Loucy (cell line): ENCODE results near the gene SORL1-AS1.

Experiments
- H2AFZ ChIP-seq: fragments of 200-600 bp; sonication (generic); 2 replicates; pipeline ENCODE4 v1.6.0; 2016; ENCODE audit warnings: antibody characterized with exemption, mild to moderate bottlenecking, low read length, moderate library complexity
- H3F3A ChIP-seq: fragments of 200-600 bp; 2 replicates; pipeline ENCODE4 v1.6.0; 2016; ENCODE audit warnings: antibody characterized with exemption, low read depth, mild to moderate bottlenecking
- H3K27me3 ChIP-seq: fragments of 200-600 bp; sonication (generic); 2 replicates; pipeline ENCODE4 v1.6.1; 2014; ENCODE audit warnings: low read length, mild to moderate bottlenecking; ENCODE audit not compliant: insufficient read depth, poor library complexity, severe bottlenecking
- H3K36me3 ChIP-seq: fragments of 200-600 bp; sonication (generic); 2 replicates; pipeline ENCODE4 v1.6.1; 2016; ENCODE audit warnings: low read length; ENCODE audit not compliant: insufficient read depth
- H3K4me1 ChIP-seq: fragments of 200-600 bp; sonication (generic); 2 replicates; pipeline ENCODE4 v1.5.1; 2014; ENCODE audit warnings: low read length, mild to moderate bottlenecking; ENCODE audit not compliant: insufficient read depth, poor library complexity, severe bottlenecking
- H3K4me2 ChIP-seq: fragments of 200-600 bp; sonication (generic); 2 replicates; pipeline ENCODE4 v1.6.0; 2014; ENCODE audit warnings: antibody characterized with exemption, low read length, low read depth, mild to moderate bottlenecking; ENCODE audit not compliant: poor library complexity, severe bottlenecking
- H3K4me3 ChIP-seq: fragments of 200-600 bp; sonication (generic); 2 replicates; pipeline ENCODE4 v1.5.1; 2014; ENCODE audit warnings: low read length, mild to moderate bottlenecking, mixed read lengths; ENCODE audit not compliant: poor library complexity, severe bottlenecking
- H3K79me2 ChIP-seq: fragments of 200-600 bp; sonication (generic); 2 replicates; pipeline ENCODE4 v1.6.1; 2014; ENCODE audit warnings: low read length; ENCODE audit not compliant: insufficient read depth
- H3K9ac ChIP-seq: fragments of 200-600 bp; sonication (generic); 2 replicates; pipeline ENCODE4 v1.6.0; 2014; ENCODE audit warnings: mild to moderate bottlenecking, low read depth, low read length, moderate library complexity; ENCODE audit not compliant: poor library complexity, severe bottlenecking
- H3K9me2 ChIP-seq: fragments of 200-600 bp; sonication (generic); replicated peaks from 2 replicates; pipeline ENCODE4 v1.6.1; 2016; ENCODE audit warnings: low read depth, low read length, mixed read lengths
- H3K9me3 ChIP-seq: fragments of 200-600 bp; sonication (generic); 2 replicates; pipeline ENCODE4 v1.6.1; 2014; ENCODE audit warnings: mild to moderate bottlenecking, antibody characterized with exemption, low read length, low read depth; ENCODE audit not compliant: insufficient read depth
- H4K20me1 ChIP-seq: fragments of 200-600 bp; sonication (generic); 2 replicates; pipeline ENCODE4 v1.6.0; 2014; ENCODE audit warnings: antibody characterized with exemption, low read length, mild to moderate bottlenecking; ENCODE audit not compliant: insufficient read depth, poor library complexity, severe bottlenecking
- CTCF ChIP-seq: fragments of 200-600 bp; sonication (generic); conservative IDR thresholded peaks from 2 replicates; pipeline ENCODE4 v1.5.1; 2014; ENCODE audit warnings: mild to moderate bottlenecking, antibody characterized with exemption, low read length
- EZH2phosphoT487 ChIP-seq: fragments of 200-600 bp; IDR thresholded peaks from 2 replicates; pipeline ENCODE4 v1.6.1; 2018; ENCODE audit warnings: antibody characterized with exemption, mild to moderate bottlenecking, moderate library complexity, borderline replicate concordance

The SORL1-AS1 gene

GRCh38 chr11:121417607-121418006, 35.2 kb downstream of the SORL1-AS1 start:
- Histone ChIP-seq H3K4me3 (peak overlapping the region; percentile 41), H3K36me3 (no peaks in the 10 kb centered on the region), H3K9ac (peak overlapping the region; percentile 38), H3K4me1 (peaks cover 71% of the 10 kb centered on the region), H3K79me2 (no peaks in the 10 kb centered on the region), H3K4me2 (peak overlapping the region; percentile 67), H3K9me3 (no peaks in the 10 kb centered on the region), H3F3A (peaks cover 4% of the 10 kb centered on the region), H4K20me1 (no peaks in the 10 kb centered on the region), H2AFZ (no peak overlapping the region), H3K9me2 (no peaks in the 10 kb centered on the region), H3K27me3 (no peaks in the 10 kb centered on the region)
- TF ChIP-seq CTCF (no peak), EZH2phosphoT487 (no peak)

- H3K4me2 ChIP-seq, result peak overlapping the region; percentile 67
- H3K79me2 ChIP-seq, result no peaks in the 10 kb centered on the region
- H3K36me3 ChIP-seq, result no peaks in the 10 kb centered on the region
- no peak overlapping the region for H2AFZ ChIP-seq
- H3K4me1 ChIP-seq, result peaks cover 66% of the 10 kb centered on the region
- no peaks in the 10 kb centered on the region for H3K9me3 ChIP-seq
- no peaks in the 10 kb centered on the region for H3K27me3 ChIP-seq
- peak overlapping the region; percentile 41 for H3K4me3 ChIP-seq
- no peaks in the 10 kb centered on the region for H3K9me2 ChIP-seq
- peaks cover 4% of the 10 kb centered on the region for H3F3A ChIP-seq
- H3K9ac ChIP-seq, result peak overlapping the region; percentile 38
- no peaks in the 10 kb centered on the region for H4K20me1 ChIP-seq
- TF ChIP-seq EZH2phosphoT487 (peak; percentile 59; the same call in 1 of the 2 replicates), CTCF (no peak)
These were observed 35.7 kb downstream of the SORL1-AS1 start for GRCh38 chr11:121417055-121417551.

- H3K9ac ChIP-seq, result no peak overlapping the region
- H3F3A ChIP-seq, result peaks cover 4% of the 10 kb centered on the region
These were observed 36.9 kb downstream of the SORL1-AS1 start for GRCh38 chr11:121415856-121416255.

More at GRCh38 chr11:121415856-121416255, 36.9 kb downstream of the SORL1-AS1 start:
- peaks cover 56% of the 10 kb centered on the region for H3K4me1 ChIP-seq
- H4K20me1 ChIP-seq, result no peaks in the 10 kb centered on the region
- no peak overlapping the region for H2AFZ ChIP-seq
- no peak overlapping the region for H3K4me3 ChIP-seq
- H3K36me3 ChIP-seq, result no peaks in the 10 kb centered on the region
- no peaks in the 10 kb centered on the region for H3K9me2 ChIP-seq
- no peak for TF ChIP-seq CTCF
- no peak for TF ChIP-seq EZH2phosphoT487
- no peaks in the 10 kb centered on the region for H3K9me3 ChIP-seq
- no peaks in the 10 kb centered on the region for H3K27me3 ChIP-seq
- no peaks in the 10 kb centered on the region for H3K79me2 ChIP-seq
- no peak overlapping the region for H3K4me2 ChIP-seq
